ENCODE results near the gene ABLIM2.

Gene ABLIM2

GRCh38 chr4:8105306-8106100 is 53.1 kb downstream of the ABLIM2 start:
- no peak overlapping the region for H3K4me3 ChIP-seq (ENCODE audit: low read depth, low read length)
- no peak for DNase-seq (ENCODE audit: low read depth)

GRCh38 chr4:8104491-8105305 is 53.9 kb downstream of the ABLIM2 start:
- no peak for TF ChIP-seq CTCF (IDR thresholded peaks at IDR 0.05; ENCODE audit: insufficient read depth, low read depth, low read length, missing control alignments)
- DNase-seq (ENCODE audit: low read depth) = no peak
- H3K4me3 ChIP-seq (ENCODE audit: low read depth, low read length) = no peak overlapping the region

More at GRCh38 chr4:8105306-8106100, 53.1 kb downstream of the ABLIM2 start:
- TF ChIP-seq CTCF (IDR thresholded peaks at IDR 0.05; ENCODE audit: insufficient read depth, low read depth, low read length, missing control alignments) = no peak

- no peak for TF ChIP-seq CTCF (IDR thresholded peaks at IDR 0.05; ENCODE audit: insufficient read depth, low read depth, low read length, missing control alignments)
- no peak for DNase-seq (ENCODE audit: low read depth)
- H3K4me3 ChIP-seq (ENCODE audit: low read depth, low read length) = no peak overlapping the region
These were observed 54.9 kb downstream of the ABLIM2 start for GRCh38 chr4:8103421-8104390.

GRCh38 chr4:8102831-8103230 is 55.8 kb downstream of the ABLIM2 start:
- no peak overlapping the region for H3K4me3 ChIP-seq (ENCODE audit: low read depth, low read length)
- no peak for TF ChIP-seq CTCF (IDR thresholded peaks at IDR 0.05; ENCODE audit: insufficient read depth, low read depth, low read length, missing control alignments)
- DNase-seq (ENCODE audit: low read depth) = no peak

- TF ChIP-seq CTCF (IDR thresholded peaks at IDR 0.05; ENCODE audit: insufficient read depth, low read depth, low read length, missing control alignments) = no peak
- H3K4me3 ChIP-seq (ENCODE audit: low read depth, low read length) = no peak overlapping the region
- no peak for DNase-seq (ENCODE audit: low read depth)
These were observed 56.6 kb downstream of the ABLIM2 start for GRCh38 chr4:8102076-8102355.

GRCh38 chr4:8101213-8102075 is 57.2 kb downstream of the ABLIM2 start:
- no peak for TF ChIP-seq CTCF (IDR thresholded peaks at IDR 0.05; ENCODE audit: insufficient read depth, low read depth, low read length, missing control alignments)
- no peak overlapping the region for H3K4me3 ChIP-seq (ENCODE audit: low read depth, low read length)

More at GRCh38 chr4:8101213-8102075, 57.2 kb downstream of the ABLIM2 start:
- DNase-seq (ENCODE audit: low read depth) = no peak

Measured in GM12865 (cell line).